ENCODE results near the gene UNC13B. TPM values are rescaled to one million over a fixed set of nuclear protein-coding genes. Genes with fewer than 3 reads are reported as not detected.

Gene UNC13B
- total RNA-seq, 1 donor from 2014 or later, result 26.5 TPM

GRCh38 chr9:35357826-35358225 is 196.0 kb downstream of the UNC13B start:
- intact Hi-C loops (cut with DNase I), result no loop called here
- no peaks in the 10 kb centered on the region for H3K4me1 ChIP-seq
- no peaks in the 10 kb centered on the region for H3K27me3 ChIP-seq
- H3K9me3 ChIP-seq, result no peaks in the 10 kb centered on the region
- no peak overlapping the region for H3K4me3 ChIP-seq
- H3K36me3 ChIP-seq, result no peaks in the 10 kb centered on the region
- TF ChIP-seq CTCF (IDR thresholded peaks at IDR 0.05), result no peak
- no peak overlapping the region for H3K27ac ChIP-seq
- DNase-seq (ENCODE audit: low spot score in 2 of 2), result no peak

GRCh38 chr9:35364817-35365585 is 203.2 kb downstream of the UNC13B start:
- peaks cover 4 to 10% of the 10 kb centered on the region in 2 donors for H3K36me3 ChIP-seq
- no peak for DNase-seq (ENCODE audit: low spot score in 2 of 2)
- no peak overlapping the region for H3K27ac ChIP-seq
- TF ChIP-seq CTCF (IDR thresholded peaks at IDR 0.05), result no peak
- no peak overlapping the region for H3K4me3 ChIP-seq
- H3K9me3 ChIP-seq, result no peaks in the 10 kb centered on the region
- H3K4me1 ChIP-seq, result peaks cover 0 to 2% of the 10 kb centered on the region in 2 donors
- intact Hi-C loops (cut with DNase I), result no loop called here
- no peaks in the 10 kb centered on the region for H3K27me3 ChIP-seq

GRCh38 chr9:35366627-35367026 is 204.8 kb downstream of the UNC13B start:
- H3K4me3 ChIP-seq, result no peak overlapping the region
- H3K9me3 ChIP-seq, result no peaks in the 10 kb centered on the region
- DNase-seq (ENCODE audit: low spot score in 2 of 2), result no peak
- H3K36me3 ChIP-seq, result peaks cover 13 to 16% of the 10 kb centered on the region in 2 donors
- H3K27me3 ChIP-seq, result no peaks in the 10 kb centered on the region
- intact Hi-C loops (cut with DNase I), result no loop called here
- H3K4me1 ChIP-seq, result peaks cover 0 to 2% of the 10 kb centered on the region in 2 donors
- no peak for TF ChIP-seq CTCF (IDR thresholded peaks at IDR 0.05)
- no peak overlapping the region for H3K27ac ChIP-seq

GRCh38 chr9:35367451-35367850 is 205.6 kb downstream of the UNC13B start:
- intact Hi-C loops (cut with DNase I), result no loop called here
- H3K27ac ChIP-seq, result no peak overlapping the region
- H3K36me3 ChIP-seq, result peaks cover 18 to 21% of the 10 kb centered on the region in 2 donors
- no peaks in the 10 kb centered on the region for H3K9me3 ChIP-seq
- H3K4me1 ChIP-seq, result peaks cover 0 to 2% of the 10 kb centered on the region in 2 donors
- H3K4me3 ChIP-seq, result no peak overlapping the region
- TF ChIP-seq CTCF (IDR thresholded peaks at IDR 0.05), result no peak
- no peak for DNase-seq (ENCODE audit: low spot score in 2 of 2)
- H3K27me3 ChIP-seq, result no peaks in the 10 kb centered on the region

GRCh38 chr9:35370241-35370640 is 208.4 kb downstream of the UNC13B start:
- no peak for TF ChIP-seq CTCF (IDR thresholded peaks at IDR 0.05)
- Histone ChIP-seq H3K36me3 (peaks cover 18 to 30% of the 10 kb centered on the region in 2 donors), H3K27me3 (no peaks in the 10 kb centered on the region), H3K4me1 (no peaks in the 10 kb centered on the region), H3K9me3 (no peaks in the 10 kb centered on the region), H3K27ac (no peak overlapping the region), H3K4me3 (no peak overlapping the region)
- no peak for DNase-seq (ENCODE audit: low spot score in 2 of 2)
- intact Hi-C loops (cut with DNase I), result no loop called here
